Endothelial cell of umbilical vein (primary cell): ENCODE data around the gene HGF. TPM values are rescaled to one million over a fixed set of nuclear protein-coding genes. Genes with fewer than 3 reads are reported as not detected.

ENCODE experiments used
- BruUV-seq: library from RNA; stranded (reverse); fragments of 400-500 nt; replicated peaks from 2 replicates; lab custom pipeline; 2021; lab: Mats Ljungman, UMichigan
- CTCF ChIA-PET: fragments of 300-600, 350-600 bp; sonication (Branson Sonifier 250); formaldehyde crosslinking; loops from one replicate; lab custom pipeline; 2021; ENCODE audit warnings: antibody characterized with exemption, inconsistent platforms; lab: Charles Lee
- POLR2A ChIA-PET: fragments of 300-600, 350-600 bp; sonication (Branson Sonifier 250); formaldehyde crosslinking; loops from one replicate; lab custom pipeline; 2021; ENCODE audit warnings: antibody characterized with exemption, inconsistent platforms; lab: Charles Lee
- DNase-seq: peaks from one replicate; pipeline ENCODE4 v3.0.0-alpha.2; 2011; ENCODE audit warnings: low read depth, low spot score
- FAIRE-seq: peaks from 2 replicates; lab custom pipeline; 2011; peaks lifted over from hg19 to GRCh38; lab: Jason Lieb, UNC
- H2AFZ ChIP-seq: 2 replicates; pipeline ENCODE4 v1.6.0; 2012; ENCODE audit warnings: low read depth, low read length, control low read depth, inconsistent platforms
- H3K27ac ChIP-seq: 2 replicates; pipeline ENCODE4 v1.5.1; 2011; ENCODE audit warnings: low read depth, mild to moderate bottlenecking, control low read depth, low read length, moderate library complexity; ENCODE audit not compliant: insufficient read depth
- H3K27me3 ChIP-seq, 2 experiments: 2 replicates each; pipeline versions ENCODE4 v1.6.0 to v1.6.1; 2011; ENCODE audit warnings: low read length in 2 of 2, mixed read lengths in 1 of 2; ENCODE audit not compliant: control insufficient read depth in 2 of 2, insufficient read depth in 2 of 2
- H3K36me3 ChIP-seq, 2 experiments: 2 replicates in 1 of 2; 3 replicates in 1 of 2; pipeline ENCODE4 v1.5.1; 2011; ENCODE audit warnings: low read length in 2 of 2, mild to moderate bottlenecking in 1 of 2, moderate library complexity in 1 of 2; ENCODE audit not compliant: control insufficient read depth in 2 of 2, insufficient read depth in 2 of 2; ENCODE audit errors: extremely low read depth in 1 of 2
- H3K4me1 ChIP-seq: 3 replicates; pipeline ENCODE4 v1.5.1; 2011; ENCODE audit warnings: mild to moderate bottlenecking, low read length; ENCODE audit not compliant: control insufficient read depth, insufficient read depth; ENCODE audit errors: extremely low read depth
- H3K4me2 ChIP-seq: 2 replicates; pipeline ENCODE4 v1.6.1; 2011; ENCODE audit warnings: low read length, control low read depth, mixed read lengths; ENCODE audit not compliant: insufficient read depth
- H3K4me3 ChIP-seq, 3 experiments: fragments of 200-600 bp in 1 of 3; sonication (generic), shearing (Covaris generic) in 1 of 3; replicated peaks in 1 of 3; 2 replicates each; pipeline ENCODE4 v1.5.1; 2011 to 2016; ENCODE audit warnings: control low read depth in 3 of 3, low read length in 3 of 3, mild to moderate bottlenecking in 2 of 3, inconsistent platforms in 1 of 3, low read depth in 1 of 3, moderate library complexity in 1 of 3; ENCODE audit not compliant: insufficient read depth in 1 of 3
- H3K79me2 ChIP-seq: 2 replicates; pipeline ENCODE4 v1.6.0; 2012; ENCODE audit warnings: low read length, inconsistent platforms; ENCODE audit not compliant: control insufficient read depth, insufficient read depth
- H3K9ac ChIP-seq: replicated peaks from 2 replicates; pipeline ENCODE3; 2011; ENCODE audit warnings: low read length, control low read depth; ENCODE audit not compliant: insufficient read depth; ENCODE audit errors: extremely low read depth
- H3K9me1 ChIP-seq: replicated peaks from 3 replicates; pipeline ENCODE4 v1.6.0; 2011; ENCODE audit warnings: mild to moderate bottlenecking, low read length; ENCODE audit not compliant: control insufficient read depth, insufficient read depth; ENCODE audit errors: extremely low read depth
- H3K9me3 ChIP-seq: replicated peaks from 2 replicates; pipeline ENCODE4 v1.5.1; 2012; ENCODE audit warnings: low read length, inconsistent platforms; ENCODE audit not compliant: control insufficient read depth, insufficient read depth
- H4K20me1 ChIP-seq: replicated peaks from 2 replicates; pipeline ENCODE3; 2011; ENCODE audit warnings: mild to moderate bottlenecking, low read length; ENCODE audit not compliant: control insufficient read depth, insufficient read depth; ENCODE audit errors: extremely low read depth
- EZH2 ChIP-seq: IDR thresholded peaks from 2 replicates; pipeline ENCODE4 v1.6.1; 2012; ENCODE audit warnings: borderline replicate concordance, low read depth, mild to moderate bottlenecking, moderate library complexity, low read length, inconsistent platforms; ENCODE audit not compliant: severe bottlenecking
- GATA2 ChIP-seq: IDR thresholded peaks from 2 replicates; pipeline ENCODE4 v1.7.0; 2011; ENCODE audit warnings: low read depth, mild to moderate bottlenecking, moderate library complexity, mixed read lengths, low read length; ENCODE audit not compliant: insufficient read length, insufficient read depth
- JUN ChIP-seq: IDR thresholded peaks from 2 replicates; pipeline ENCODE4 v1.6.1; 2011; ENCODE audit warnings: borderline replicate concordance, low read depth; ENCODE audit not compliant: insufficient read length, insufficient read depth
- POLR2A ChIP-seq: IDR thresholded peaks from 2 replicates; pipeline ENCODE4 v1.6.1; 2012; ENCODE audit warnings: low read depth, mild to moderate bottlenecking, control low read depth, low read length
- POLR2AphosphoS5 ChIP-seq: IDR thresholded peaks from 2 replicates; pipeline ENCODE4 v1.6.1; 2012; ENCODE audit warnings: low read depth, mild to moderate bottlenecking, control low read depth, low read length, moderate library complexity; ENCODE audit not compliant: insufficient read depth
- dilution Hi-C: fragments of 300-500 bp; cut with MboI; formaldehyde crosslinking; loops from one replicate; pipeline ENCODE4 v1.15.0; 2019; ENCODE audit warnings: low sequenced_read_pairs; ENCODE audit not compliant: extremely low pct_ligation_motif_present
- intact Hi-C: fragments of 100-400 bp; cut with micrococcal nuclease; formaldehyde crosslinking; loops from one replicate; pipeline ENCODE4 v1.10.0; 2022
- polyA plus RNA-seq, 4 experiments: library from polyadenylated mRNA; depleted of rRNA in 3 of 4; stranded (reverse) in 3 of 4; unstranded in 1 of 4; fragments of >200 nt; gene quantifications; 2 replicates each; pipeline versions ENCODE4 v1.2.1 to v1.2.3, GENCODE V29; 2011 to 2012; ENCODE audit warnings: missing spikeins in 1 of 4
- total RNA-seq: library from RNA; stranded (reverse); gene quantifications from 2 replicates; pipeline ENCODE4 v1.2.3, GENCODE V29; 2021
- TF ChIP-seq, protein P1 (sequence below): IDR thresholded peaks from 2 replicates; pipeline ENCODE4 v1.6.1; 2011; ENCODE audit not compliant: insufficient read depth, insufficient read length
- TF ChIP-seq, protein P2 (sequence below), 2 donors: IDR thresholded peaks; 1 replicate in 1 of 2; 2 replicates in 1 of 2; pipeline ENCODE4 v1.5.1; 2011; ENCODE audit warnings: low read length in 2 of 2, mild to moderate bottlenecking in 2 of 2, moderate library complexity in 2 of 2, control low read depth in 1 of 2, inconsistent platforms in 1 of 2, low read depth in 1 of 2; ENCODE audit not compliant: insufficient read depth in 1 of 2; ENCODE audit errors: extremely low read depth in 1 of 2

The HGF gene
- total and polyA plus RNA-seq, 2 donors (not counting 3 experiments of a cell fraction or from before 2014, with no cell fraction given), result 0.15 to 0.18 TPM

DNA sequence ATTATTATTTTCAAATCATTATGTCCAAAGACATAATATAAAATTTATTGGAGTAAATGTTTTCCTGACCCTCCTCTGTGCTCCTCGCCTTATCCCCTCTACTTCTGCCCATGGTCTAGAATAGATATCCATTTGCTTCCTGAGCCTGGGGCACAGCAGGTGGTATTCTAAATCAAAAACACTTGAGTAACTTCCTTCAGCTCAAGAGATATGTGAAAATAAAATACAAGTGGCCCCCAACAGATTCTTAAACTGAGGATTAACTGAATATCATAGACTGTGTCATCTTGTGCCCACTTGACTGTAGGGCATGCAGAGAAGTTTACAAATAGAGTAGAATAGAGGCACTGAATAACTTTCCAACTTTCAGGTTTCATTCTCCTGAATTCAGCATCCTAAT is 59.1 kb downstream of the HGF start:
- H2AFZ ChIP-seq, result no peak overlapping the region
- H3K36me3 ChIP-seq, result no peaks in the 10 kb centered on the region
- H4K20me1 ChIP-seq, result no peaks in the 10 kb centered on the region
- BruUV-seq, result no TSS peak
- H3K9me1 ChIP-seq, result no peaks in the 10 kb centered on the region
- H3K9ac ChIP-seq, result no peak overlapping the region
- TF ChIP-seq POLR2A, result no peak
- TF ChIP-seq JUN, result no peak
- TF ChIP-seq GATA2, result no peak
- no peak for TF ChIP-seq POLR2AphosphoS5
- TF ChIP-seq, protein P1, sequence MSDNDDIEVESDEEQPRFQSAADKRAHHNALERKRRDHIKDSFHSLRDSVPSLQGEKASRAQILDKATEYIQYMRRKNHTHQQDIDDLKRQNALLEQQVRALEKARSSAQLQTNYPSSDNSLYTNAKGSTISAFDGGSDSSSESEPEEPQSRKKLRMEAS, result no peak
- TF ChIP-seq EZH2, result no peak
- TF ChIP-seq, protein P2, sequence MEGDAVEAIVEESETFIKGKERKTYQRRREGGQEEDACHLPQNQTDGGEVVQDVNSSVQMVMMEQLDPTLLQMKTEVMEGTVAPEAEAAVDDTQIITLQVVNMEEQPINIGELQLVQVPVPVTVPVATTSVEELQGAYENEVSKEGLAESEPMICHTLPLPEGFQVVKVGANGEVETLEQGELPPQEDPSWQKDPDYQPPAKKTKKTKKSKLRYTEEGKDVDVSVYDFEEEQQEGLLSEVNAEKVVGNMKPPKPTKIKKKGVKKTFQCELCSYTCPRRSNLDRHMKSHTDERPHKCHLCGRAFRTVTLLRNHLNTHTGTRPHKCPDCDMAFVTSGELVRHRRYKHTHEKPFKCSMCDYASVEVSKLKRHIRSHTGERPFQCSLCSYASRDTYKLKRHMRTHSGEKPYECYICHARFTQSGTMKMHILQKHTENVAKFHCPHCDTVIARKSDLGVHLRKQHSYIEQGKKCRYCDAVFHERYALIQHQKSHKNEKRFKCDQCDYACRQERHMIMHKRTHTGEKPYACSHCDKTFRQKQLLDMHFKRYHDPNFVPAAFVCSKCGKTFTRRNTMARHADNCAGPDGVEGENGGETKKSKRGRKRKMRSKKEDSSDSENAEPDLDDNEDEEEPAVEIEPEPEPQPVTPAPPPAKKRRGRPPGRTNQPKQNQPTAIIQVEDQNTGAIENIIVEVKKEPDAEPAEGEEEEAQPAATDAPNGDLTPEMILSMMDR (IDR thresholded peaks at IDR 0.05; ENCODE audit: extremely low read depth in 1 of 2, insufficient read depth in 1 of 2, low read depth in 1 of 2, low read length in 2 of 2), result no peak
- intact Hi-C loops (no loop called here), dilution Hi-C loops (no loop called here)
- no peak for DNase-seq
- H3K79me2 ChIP-seq, result no peaks in the 10 kb centered on the region
- ChIA-PET POLR2A (no interaction called here), CTCF (no interaction called here)
- H3K4me3 ChIP-seq, result no peak overlapping the region
- FAIRE-seq, result no peak
- H3K27ac ChIP-seq, result no peak overlapping the region
- no peaks in the 10 kb centered on the region for H3K4me1 ChIP-seq
- no peak overlapping the region for H3K4me2 ChIP-seq
- no peaks in the 10 kb centered on the region for H3K9me3 ChIP-seq
- no peaks in the 10 kb centered on the region for H3K27me3 ChIP-seq
